Sigmoid colon (tissue), 7 donors: ENCODE results near the gene CYBRD1. TPM values are rescaled to one million over a fixed set of nuclear protein-coding genes. Genes with fewer than 3 reads are reported as not detected.
"Not testable (repeated sequence)": the region's sequence is repeated elsewhere in the genome, so short reads cannot be mapped to it uniquely, and the experiment has no call there.

Source experiments
- DNase-seq: peaks from one replicate; pipeline ENCODE4 v3.0.0-alpha.2; 2019
- H3K27ac ChIP-seq, 4 donors: fragments of 200-600 bp; sonication (generic); one replicate each; pipeline ENCODE4 v1.5.1; 2016 to 2019; ENCODE audit warnings: mild to moderate bottlenecking in 1 of 4
- H3K27me3 ChIP-seq, 3 donors: fragments of 200-600 bp; sonication (generic); one replicate each; pipeline ENCODE4 v1.5.1; 2019; ENCODE audit warnings: mild to moderate bottlenecking in 1 of 3
- H3K36me3 ChIP-seq, 4 donors: fragments of 200-600 bp; sonication (generic); one replicate each; pipeline ENCODE4 v1.5.1; 2016 to 2019
- H3K4me1 ChIP-seq, 4 donors: fragments of 200-600 bp; sonication (generic); one replicate each; pipeline ENCODE4 v1.5.1; 2017 to 2019
- H3K4me3 ChIP-seq, 4 donors: fragments of 200-600 bp; sonication (generic); one replicate each; pipeline ENCODE4 v1.5.1; 2017 to 2019; ENCODE audit warnings: mild to moderate bottlenecking in 2 of 4, moderate library complexity in 1 of 4
- H3K9me3 ChIP-seq, 4 donors: fragments of 200-600 bp in 3 of 4; sonication (generic) in 3 of 4; one replicate each; pipeline versions ENCODE4 v1.5.1 to v1.6.1; 2013 to 2019
- EP300 ChIP-seq, 4 donors: sonication (generic); formaldehyde crosslinking; IDR thresholded peaks; one replicate each; pipeline ENCODE4 v1.6.1; 2017; ENCODE audit warnings: antibody characterized with exemption in 4 of 4
- POLR2A ChIP-seq, 2 donors: fragments of 450-650 bp; IDR thresholded peaks; one replicate each; pipeline ENCODE4 v1.6.1; 2016; ENCODE audit warnings: antibody characterized with exemption in 2 of 2, mild to moderate bottlenecking in 2 of 2, moderate library complexity in 2 of 2
- POLR2AphosphoS5 ChIP-seq, 4 donors: sonication (generic); formaldehyde crosslinking; IDR thresholded peaks; one replicate each; pipeline ENCODE4 v1.6.1; 2017; ENCODE audit warnings: antibody characterized with exemption in 4 of 4
- WGBS, 2 donors: extraction: QIAGEN DNeasy Blood & Tissue Kit; methylation state at CpG; one replicate each; pipeline ENCODE4 v1.1.7; 2013; 5-methylcytosine and 5-hydroxymethylcytosine counted together
- intact Hi-C: fragments of 100-400 bp; cut with DNase I; formaldehyde crosslinking; loops from one replicate; pipeline ENCODE4 v1.15.1; 2023
- polyA plus RNA-seq, 3 donors: library from polyadenylated mRNA; stranded (reverse); fragments of 200-250 nt; gene quantifications; one replicate each; pipeline ENCODE4 v1.2.3, GENCODE V29; 2013
- total RNA-seq, 4 donors: library from RNA; depleted of rRNA; stranded (reverse); fragments of >200 nt; gene quantifications; one replicate each; pipeline ENCODE4 v1.1.0, GENCODE V29; 2016
- TF ChIP-seq, protein P1 (sequence below), 4 experiments: fragments of 450-650 bp in 3 of 4; fragments of 200-600 bp in 1 of 4; IDR thresholded peaks; one replicate each; pipeline ENCODE4 v1.5.1; 2016 to 2019; ENCODE audit warnings: antibody characterized with exemption in 4 of 4, mild to moderate bottlenecking in 3 of 4, moderate library complexity in 2 of 4
- donor health status: healthy with polysubstance abuse.
- donor health status: Bipolar disorder and iron deficiency.
- donor health status: healthy.

CYBRD1 gene
- total and polyA plus RNA-seq, 7 donors = 7.6 to 250 (median 119) TPM

GRCh38 chr2:171529914-171530313 is 7.6 kb downstream of the CYBRD1 start:
- Histone ChIP-seq H3K27ac (no peak overlapping the region), H3K4me3 (no peak overlapping the region), H3K9me3 (no peaks in the 10 kb centered on the region), H3K4me1 (peaks cover 0 to 17% (median 14%) of the 10 kb centered on the region in 4 donors), H3K27me3 (no peaks in the 10 kb centered on the region), H3K36me3 (no peaks in the 10 kb centered on the region)
- intact Hi-C loops = no loop called here
- TF ChIP-seq EP300 (IDR thresholded peaks at IDR 0.05) = no peak
- TF ChIP-seq, protein P1, sequence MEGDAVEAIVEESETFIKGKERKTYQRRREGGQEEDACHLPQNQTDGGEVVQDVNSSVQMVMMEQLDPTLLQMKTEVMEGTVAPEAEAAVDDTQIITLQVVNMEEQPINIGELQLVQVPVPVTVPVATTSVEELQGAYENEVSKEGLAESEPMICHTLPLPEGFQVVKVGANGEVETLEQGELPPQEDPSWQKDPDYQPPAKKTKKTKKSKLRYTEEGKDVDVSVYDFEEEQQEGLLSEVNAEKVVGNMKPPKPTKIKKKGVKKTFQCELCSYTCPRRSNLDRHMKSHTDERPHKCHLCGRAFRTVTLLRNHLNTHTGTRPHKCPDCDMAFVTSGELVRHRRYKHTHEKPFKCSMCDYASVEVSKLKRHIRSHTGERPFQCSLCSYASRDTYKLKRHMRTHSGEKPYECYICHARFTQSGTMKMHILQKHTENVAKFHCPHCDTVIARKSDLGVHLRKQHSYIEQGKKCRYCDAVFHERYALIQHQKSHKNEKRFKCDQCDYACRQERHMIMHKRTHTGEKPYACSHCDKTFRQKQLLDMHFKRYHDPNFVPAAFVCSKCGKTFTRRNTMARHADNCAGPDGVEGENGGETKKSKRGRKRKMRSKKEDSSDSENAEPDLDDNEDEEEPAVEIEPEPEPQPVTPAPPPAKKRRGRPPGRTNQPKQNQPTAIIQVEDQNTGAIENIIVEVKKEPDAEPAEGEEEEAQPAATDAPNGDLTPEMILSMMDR (IDR thresholded peaks at IDR 0.05) = peak in 2 of 4 experiments; percentile 16 to 31
- no peak for TF ChIP-seq POLR2A (IDR thresholded peaks at IDR 0.05)
- TF ChIP-seq POLR2AphosphoS5 (IDR thresholded peaks at IDR 0.05) = no peak
- 91 to 92% methylated on average over 1 of the region's 1 CpG for WGBS, 2 donors
- DNase-seq = no peak

DNA sequence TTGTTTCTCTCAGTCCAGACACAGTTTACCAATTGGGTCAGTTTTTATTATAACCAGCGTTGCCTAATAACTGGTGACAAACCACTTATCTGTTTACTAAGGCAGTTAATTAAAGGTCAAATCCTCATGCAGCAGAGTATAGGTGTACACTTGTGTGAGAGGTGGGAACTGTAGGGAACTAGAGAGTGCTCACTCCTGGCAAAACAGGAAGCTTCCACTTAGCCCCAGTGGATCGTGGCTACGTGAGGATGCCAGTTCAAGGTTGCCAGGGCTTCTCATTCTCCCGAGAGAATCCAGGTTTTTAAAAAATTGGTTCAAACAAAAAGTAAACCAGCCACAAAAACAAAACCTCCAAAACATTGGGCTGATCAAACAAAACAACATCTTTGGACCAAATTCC is 8.1 kb downstream of the CYBRD1 start:
- Histone ChIP-seq H3K27ac (peak overlapping the region in 1 of 4 donors; percentile 1), H3K27me3 (no peaks in the 10 kb centered on the region), H3K9me3 (no peaks in the 10 kb centered on the region), H3K4me3 (no peak overlapping the region), H3K4me1 (peaks cover 0 to 12% (median 10%) of the 10 kb centered on the region in 4 donors), H3K36me3 (no peaks in the 10 kb centered on the region)
- DNase-seq = no peak
- WGBS, 2 donors = 79 to 87% methylated on average over 4 of the region's 4 CpGs
- no peak for TF ChIP-seq POLR2AphosphoS5 (IDR thresholded peaks at IDR 0.05)
- TF ChIP-seq, protein P1 (IDR thresholded peaks at IDR 0.05) = no peak
- no peak for TF ChIP-seq POLR2A (IDR thresholded peaks at IDR 0.05)
- no peak for TF ChIP-seq EP300 (IDR thresholded peaks at IDR 0.05)
- intact Hi-C loops = no loop called here

- H3K4me3 ChIP-seq, intact Hi-C loops, DNase-seq, H3K9me3 ChIP-seq, H3K36me3 ChIP-seq, H3K27me3 ChIP-seq: not testable (repeated sequence)
- H3K4me1 ChIP-seq = peaks cover 0 to 11% (median 8%) of the 10 kb centered on the region in 4 donors
- peak overlapping the region in 1 of 4 donors; percentile 1 for H3K27ac ChIP-seq
- WGBS, 2 donors = 89 to 92% methylated on average over 1 of the region's 1 CpG
Measured at GRCh38 chr2:171530859-171531258, 8.6 kb downstream of the CYBRD1 start.

GRCh38 chr2:171531291-171531690 is 9.0 kb downstream of the CYBRD1 start:
- H3K27me3 ChIP-seq = no peaks in the 10 kb centered on the region
- H3K4me1 ChIP-seq = peaks cover 0 to 11% (median 8%) of the 10 kb centered on the region in 4 donors
- no peaks in the 10 kb centered on the region for H3K36me3 ChIP-seq
- H3K9me3 ChIP-seq = no peaks in the 10 kb centered on the region
- peak overlapping the region in 1 of 4 donors; percentile 1 for H3K27ac ChIP-seq
- intact Hi-C loops = no loop called here
- H3K4me3 ChIP-seq = no peak overlapping the region
- 62 to 77% methylated on average over 7 of the region's 7 CpGs for WGBS, 2 donors
- peak; percentile 70 for DNase-seq
- TF ChIP-seq, protein P1 (IDR thresholded peaks at IDR 0.05) = no peak
- TF ChIP-seq POLR2A (IDR thresholded peaks at IDR 0.05) = no peak
- TF ChIP-seq POLR2AphosphoS5 (IDR thresholded peaks at IDR 0.05) = no peak
- no peak for TF ChIP-seq EP300 (IDR thresholded peaks at IDR 0.05)

- H3K4me3 ChIP-seq = no peak overlapping the region
- DNase-seq = no peak
- intact Hi-C loops = no loop called here
- WGBS, 2 donors = 58 to 80% methylated on average over 3 of the region's 3 CpGs
- TF ChIP-seq POLR2A (IDR thresholded peaks at IDR 0.05) = no peak
- TF ChIP-seq EP300 (IDR thresholded peaks at IDR 0.05) = no peak
- TF ChIP-seq POLR2AphosphoS5 (IDR thresholded peaks at IDR 0.05) = no peak
- TF ChIP-seq, protein P1 (IDR thresholded peaks at IDR 0.05) = no peak
- no peaks in the 10 kb centered on the region for H3K9me3 ChIP-seq
- peaks cover 0 to 11% (median 8%) of the 10 kb centered on the region in 4 donors for H3K4me1 ChIP-seq
- H3K27ac ChIP-seq = peak overlapping the region in 1 of 4 donors; percentile 1
- no peaks in the 10 kb centered on the region for H3K27me3 ChIP-seq
- no peaks in the 10 kb centered on the region for H3K36me3 ChIP-seq
Measured at GRCh38 chr2:171531836-171532450, 9.7 kb downstream of the CYBRD1 start.
